Activated effector memory CD4-positive, alpha-beta T cell treated with Interleukin-2 at 50 U/mL for 16 hours (primary cell): ENCODE results near the gene POU6F1.
"Not testable (repeated sequence)": the region's sequence is repeated elsewhere in the genome, so short reads cannot be mapped to it uniquely, and the experiment has no call there.

Source experiments
- DNase-seq: peaks from one replicate; pipeline ENCODE4 v3.0.0-alpha.2; 2020

POU6F1 gene

GRCh38 chr12:51217968-51218606, at the start of gene POU6F1:
TSS of gene POU6F1 (minus strand) at chr12:51218062. CDS start at chr12:51206836, 11,226 bp downstream.
- peak; percentile 70 for DNase-seq

- DNase-seq, result no peak
Measured at GRCh38 chr12:51265024-51265423, 47.2 kb upstream of the POU6F1 start.

GRCh38 chr12:51264297-51264696, 46.4 kb upstream of the POU6F1 start:
- no peak for DNase-seq

- DNase-seq, result no peak
Measured at GRCh38 chr12:51263341-51263740, 45.5 kb upstream of the POU6F1 start.

- DNase-seq, result no peak
Measured at GRCh38 chr12:51262758-51263177, 44.9 kb upstream of the POU6F1 start.

- not testable (repeated sequence) for DNase-seq
Measured at GRCh38 chr12:51259600-51259999, 41.7 kb upstream of the POU6F1 start.

GRCh38 chr12:51254536-51254935, 36.7 kb upstream of the POU6F1 start:
- DNase-seq, result no peak

- DNase-seq, result no peak
Measured at GRCh38 chr12:51253276-51253675, 35.4 kb upstream of the POU6F1 start.

GRCh38 chr12:51247523-51248206, 29.8 kb upstream of the POU6F1 start:
- DNase-seq, result no peak

GRCh38 chr12:51246254-51246853, 28.5 kb upstream of the POU6F1 start:
- no peak for DNase-seq

- no peak for DNase-seq
Measured at GRCh38 chr12:51245476-51246253, 27.8 kb upstream of the POU6F1 start.

- no peak for DNase-seq
Measured at GRCh38 chr12:51244269-51244668, 26.4 kb upstream of the POU6F1 start.

- DNase-seq, result no peak
Measured at GRCh38 chr12:51242876-51243275, 25.0 kb upstream of the POU6F1 start.

GRCh38 chr12:51242120-51242519, 24.3 kb upstream of the POU6F1 start:
- no peak for DNase-seq

- no peak for DNase-seq
Measured at GRCh38 chr12:51240971-51241370, 23.1 kb upstream of the POU6F1 start.

GRCh38 chr12:51238510-51239334, 20.9 kb upstream of the POU6F1 start, which contains the start of gene DAZAP2:
TSS of gene DAZAP2 (plus strand) at chr12:51238826. CDS start at chr12:51238908, 82 bp downstream.
- DNase-seq, result peak; percentile 93

GRCh38 chr12:51238037-51238509, 20.2 kb upstream of the POU6F1 start:
- no peak for DNase-seq

GRCh38 chr12:51234530-51234929, 16.7 kb upstream of the POU6F1 start:
- DNase-seq, result no peak

GRCh38 chr12:51232642-51233041, 14.8 kb upstream of the POU6F1 start:
- no peak for DNase-seq

- DNase-seq, result no peak
Measured at GRCh38 chr12:51229116-51229809, 11.4 kb upstream of the POU6F1 start.

GRCh38 chr12:51227962-51228361, 10.1 kb upstream of the POU6F1 start:
- DNase-seq, result no peak

GRCh38 chr12:51227112-51227511, 9.2 kb upstream of the POU6F1 start:
- DNase-seq, result not testable (repeated sequence)
